Ovary (tissue), 3 donors: ENCODE results near the gene NECTIN1.

Source experiments
- EP300 ChIP-seq: sonication (generic); formaldehyde crosslinking; IDR thresholded peaks from one replicate; pipeline ENCODE4 v1.6.1; 2017; ENCODE audit warnings: antibody characterized with exemption
- POLR2A ChIP-seq: fragments of 450-650 bp; IDR thresholded peaks from one replicate; pipeline ENCODE4 v1.6.1; 2017; ENCODE audit warnings: antibody characterized with exemption, mild to moderate bottlenecking, moderate library complexity
- TF ChIP-seq, protein P1 (sequence below), 3 donors: fragments of 450-650 bp in 2 of 3; fragments of 200-600 bp in 1 of 3; IDR thresholded peaks; one replicate each; pipeline versions ENCODE4 v1.5.1 to v1.8.0; 2016 to 2022; ENCODE audit warnings: antibody characterized with exemption in 3 of 3, mild to moderate bottlenecking in 1 of 3
- donor health status: DM: no; HTN: no; CAD: no.

DNA sequence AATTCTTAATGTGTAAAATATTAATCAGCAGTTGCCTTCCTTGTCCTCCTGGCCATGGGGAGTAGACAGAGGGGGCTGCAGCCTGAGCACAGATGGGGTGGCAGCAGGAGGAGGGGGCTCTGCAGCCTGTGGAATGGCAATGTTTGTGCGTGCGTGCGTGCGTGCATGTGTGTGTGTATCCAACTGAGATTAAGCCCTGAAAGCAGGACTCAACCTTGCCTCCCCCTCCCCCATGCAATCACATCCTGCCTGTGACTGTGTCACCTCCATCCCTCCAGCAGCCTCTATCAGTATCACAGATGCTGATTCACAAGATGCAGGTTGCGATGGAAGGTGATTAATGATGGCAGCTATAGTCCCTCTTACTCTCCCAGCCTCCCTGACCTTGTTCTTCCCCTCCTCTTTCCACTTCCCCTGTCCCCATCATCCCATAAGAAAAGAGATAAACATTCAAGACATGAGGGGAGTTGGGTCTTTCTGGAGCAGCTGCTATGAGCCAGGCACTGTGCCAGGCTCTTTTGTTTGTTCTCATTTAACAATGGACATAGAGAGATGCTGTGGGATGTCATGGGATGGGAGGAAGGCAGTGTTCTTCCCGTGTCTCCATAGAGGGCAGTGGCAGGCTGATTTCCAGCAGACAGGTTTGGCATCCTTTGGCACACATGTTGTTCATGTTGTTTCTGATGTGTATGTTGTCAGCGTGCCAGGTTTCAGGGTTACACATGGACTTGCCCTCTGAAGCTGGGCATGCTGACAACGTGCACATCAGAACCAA, 43.8 kb upstream of the NECTIN1 start:
- TF ChIP-seq, protein P1, sequence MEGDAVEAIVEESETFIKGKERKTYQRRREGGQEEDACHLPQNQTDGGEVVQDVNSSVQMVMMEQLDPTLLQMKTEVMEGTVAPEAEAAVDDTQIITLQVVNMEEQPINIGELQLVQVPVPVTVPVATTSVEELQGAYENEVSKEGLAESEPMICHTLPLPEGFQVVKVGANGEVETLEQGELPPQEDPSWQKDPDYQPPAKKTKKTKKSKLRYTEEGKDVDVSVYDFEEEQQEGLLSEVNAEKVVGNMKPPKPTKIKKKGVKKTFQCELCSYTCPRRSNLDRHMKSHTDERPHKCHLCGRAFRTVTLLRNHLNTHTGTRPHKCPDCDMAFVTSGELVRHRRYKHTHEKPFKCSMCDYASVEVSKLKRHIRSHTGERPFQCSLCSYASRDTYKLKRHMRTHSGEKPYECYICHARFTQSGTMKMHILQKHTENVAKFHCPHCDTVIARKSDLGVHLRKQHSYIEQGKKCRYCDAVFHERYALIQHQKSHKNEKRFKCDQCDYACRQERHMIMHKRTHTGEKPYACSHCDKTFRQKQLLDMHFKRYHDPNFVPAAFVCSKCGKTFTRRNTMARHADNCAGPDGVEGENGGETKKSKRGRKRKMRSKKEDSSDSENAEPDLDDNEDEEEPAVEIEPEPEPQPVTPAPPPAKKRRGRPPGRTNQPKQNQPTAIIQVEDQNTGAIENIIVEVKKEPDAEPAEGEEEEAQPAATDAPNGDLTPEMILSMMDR (IDR thresholded peaks at IDR 0.05) = no peak
- TF ChIP-seq POLR2A = no peak
- TF ChIP-seq EP300 = no peak
